Stimulated activated CD8-positive, alpha-beta memory T cell treated with anti-CD3 and anti-CD28 coated beads, Interleukin-4, amount 100 ng/mL, for 4 hours (primary cell): ENCODE data around the gene TENT4A.

ENCODE experiments used
- DNase-seq, 2 donors: peaks; one replicate each; pipeline ENCODE4 v3.0.0-alpha.2; 2020; ENCODE audit warnings: low read depth in 2 of 2, low spot score in 1 of 2

TENT4A gene

GRCh38 chr5:6717247-6717646 is 4.0 kb downstream of the TENT4A start:
- DNase-seq = no peak

- DNase-seq = no peak
Measured at GRCh38 chr5:6717687-6718086, 4.5 kb downstream of the TENT4A start.

GRCh38 chr5:6718161-6718681 is 5.0 kb downstream of the TENT4A start:
- no peak for DNase-seq

GRCh38 chr5:6718718-6719117 is 5.5 kb downstream of the TENT4A start:
- no peak for DNase-seq

GRCh38 chr5:6719417-6719816 is 6.2 kb downstream of the TENT4A start:
- no peak for DNase-seq

- no peak for DNase-seq
Measured at GRCh38 chr5:6719896-6720560, 6.8 kb downstream of the TENT4A start.

GRCh38 chr5:6720561-6720921 is 7.3 kb downstream of the TENT4A start:
- DNase-seq = no peak

- DNase-seq = no peak
Measured at GRCh38 chr5:6721442-6721841, 8.2 kb downstream of the TENT4A start.

- no peak for DNase-seq
Measured at GRCh38 chr5:6722015-6722414, 8.8 kb downstream of the TENT4A start.

GRCh38 chr5:6723122-6723815 is 10.0 kb downstream of the TENT4A start:
- no peak for DNase-seq

- DNase-seq = no peak
Measured at GRCh38 chr5:6723816-6724300, 10.6 kb downstream of the TENT4A start.

GRCh38 chr5:6724321-6724929 is 11.2 kb downstream of the TENT4A start:
- DNase-seq = no peak

GRCh38 chr5:6725421-6725820 is 12.2 kb downstream of the TENT4A start:
- no peak for DNase-seq

- no peak for DNase-seq
Measured at GRCh38 chr5:6726006-6726405, 12.8 kb downstream of the TENT4A start.

- DNase-seq = no peak
Measured at GRCh38 chr5:6727231-6727630, 14.0 kb downstream of the TENT4A start.

- no peak for DNase-seq
Measured at GRCh38 chr5:6728011-6728794, 15.0 kb downstream of the TENT4A start.

- no peak for DNase-seq
Measured at GRCh38 chr5:6728795-6729183, 15.6 kb downstream of the TENT4A start.

GRCh38 chr5:6729386-6730310 is 16.4 kb downstream of the TENT4A start:
- DNase-seq = no peak

GRCh38 chr5:6730407-6730806 is 17.2 kb downstream of the TENT4A start:
- DNase-seq = no peak

- DNase-seq = no peak
Measured at GRCh38 chr5:6730807-6731206, 17.6 kb downstream of the TENT4A start.
